Measurements from ENCODE around the gene VAT1L.

VAT1L gene

GRCh38 chr16:78028018-78028417 lies 239.7 kb downstream of the VAT1L start:
- DNase-seq (ENCODE audit: insufficient read length, low spot score) (no peak), FAIRE-seq (no peak)

Measured in HTR-8/SVneo (cell line).